ENCODE measurements around the gene PPAN. TPM values are rescaled to one million over a fixed set of nuclear protein-coding genes. Genes with fewer than 3 reads are reported as not detected.

PPAN gene
- total RNA-seq, 2 donors from 2014 or later: 21.6 to 53.8 TPM

GRCh38 chr19:10145031-10145430, 38.9 kb downstream of the PPAN start:
- no peak for TF ChIP-seq CTCF (IDR thresholded peaks at IDR 0.05)
- H3K9me3 ChIP-seq: no peaks in the 10 kb centered on the region

GRCh38 chr19:10146142-10146541, 40.0 kb downstream of the PPAN start:
- Histone ChIP-seq H3K4me3 (no peak overlapping the region), H3K9ac (ENCODE audit: low read depth in 2 of 2, low read length in 2 of 2) (no peak overlapping the region), H3K27me3 (no peaks in the 10 kb centered on the region), H3K9me3 (no peaks in the 10 kb centered on the region), H3K27ac (no peak overlapping the region), H3K36me3 (peaks cover 8% of the 10 kb centered on the region), H3K4me1 (no peaks in the 10 kb centered on the region)
- TF ChIP-seq CTCF (IDR thresholded peaks at IDR 0.05): no peak
- intact Hi-C loops (cut with DNase I): no loop called here
- DNase-seq: no peak

More at GRCh38 chr19:10145031-10145430, 38.9 kb downstream of the PPAN start:
- no peaks in the 10 kb centered on the region for H3K27me3 ChIP-seq
- no peaks in the 10 kb centered on the region for H3K4me1 ChIP-seq
- no peak for DNase-seq
- no peak overlapping the region for H3K27ac ChIP-seq
- no peak overlapping the region for H3K9ac ChIP-seq (ENCODE audit: low read depth in 2 of 2, low read length in 2 of 2)
- H3K4me3 ChIP-seq: no peak overlapping the region
- H3K36me3 ChIP-seq: peaks cover 16% of the 10 kb centered on the region
- intact Hi-C loops (cut with DNase I): no loop called here

- Histone ChIP-seq H3K36me3 (no peaks in the 10 kb centered on the region), H3K4me1 (no peaks in the 10 kb centered on the region), H3K9ac (ENCODE audit: low read depth in 2 of 2, low read length in 2 of 2) (no peak overlapping the region), H3K27me3 (no peaks in the 10 kb centered on the region), H3K4me3 (no peak overlapping the region), H3K9me3 (no peaks in the 10 kb centered on the region), H3K27ac (no peak overlapping the region)
- DNase-seq: no peak
- intact Hi-C loops (cut with DNase I): no loop called here
- TF ChIP-seq CTCF (IDR thresholded peaks at IDR 0.05): no peak
Measured at GRCh38 chr19:10149427-10149826, 43.3 kb downstream of the PPAN start.

GRCh38 chr19:10151521-10151920, 45.4 kb downstream of the PPAN start:
- Histone ChIP-seq H3K9ac (ENCODE audit: low read depth in 2 of 2, low read length in 2 of 2) (no peak overlapping the region), H3K4me1 (no peaks in the 10 kb centered on the region), H3K36me3 (no peaks in the 10 kb centered on the region), H3K4me3 (no peak overlapping the region), H3K27ac (no peak overlapping the region), H3K27me3 (no peaks in the 10 kb centered on the region), H3K9me3 (no peaks in the 10 kb centered on the region)
- no peak for TF ChIP-seq CTCF (IDR thresholded peaks at IDR 0.05)
- intact Hi-C loops (cut with DNase I): no loop called here
- DNase-seq: no peak

- intact Hi-C loops (cut with DNase I): no loop called here
- Histone ChIP-seq H3K27me3 (no peaks in the 10 kb centered on the region), H3K36me3 (no peaks in the 10 kb centered on the region), H3K9ac (ENCODE audit: low read depth in 2 of 2, low read length in 2 of 2) (no peak overlapping the region), H3K27ac (no peak overlapping the region), H3K4me1 (no peaks in the 10 kb centered on the region), H3K4me3 (no peak overlapping the region), H3K9me3 (no peaks in the 10 kb centered on the region)
- no peak for DNase-seq
- TF ChIP-seq CTCF (IDR thresholded peaks at IDR 0.05): no peak
Measured at GRCh38 chr19:10152100-10152499, 45.9 kb downstream of the PPAN start.

- intact Hi-C loops (cut with DNase I): no loop called here
- H3K27ac ChIP-seq: no peak overlapping the region
- H3K4me1 ChIP-seq: no peaks in the 10 kb centered on the region
- DNase-seq: no peak
- peaks cover 19% of the 10 kb centered on the region for H3K36me3 ChIP-seq
- TF ChIP-seq CTCF (IDR thresholded peaks at IDR 0.05): no peak
- no peak overlapping the region for H3K9ac ChIP-seq (ENCODE audit: low read depth in 2 of 2, low read length in 2 of 2)
- no peaks in the 10 kb centered on the region for H3K9me3 ChIP-seq
- H3K4me3 ChIP-seq: no peak overlapping the region
- no peaks in the 10 kb centered on the region for H3K27me3 ChIP-seq
Measured at GRCh38 chr19:10155839-10156238, 49.7 kb downstream of the PPAN start.
